Large intestine (tissue), 3 donors: ENCODE measurements around the gene VSIG4. TPM values are rescaled to one million over a fixed set of nuclear protein-coding genes. Genes with fewer than 3 reads are reported as not detected.

Experiments
- DNase-seq, 2 donors: peaks; one replicate each; pipeline versions ENCODE4 v3.0.0 to v3.0.0-alpha.2; 2013
- H3K27ac ChIP-seq: one replicate; pipeline ENCODE4 v1.5.1; 2013; ENCODE audit warnings: low read length
- H3K27me3 ChIP-seq: 2 replicates; pipeline ENCODE4 v1.6.1; 2013; ENCODE audit warnings: low read length; ENCODE audit not compliant: control insufficient read depth, insufficient read depth
- H3K36me3 ChIP-seq: 2 replicates; pipeline ENCODE4 v1.6.1; 2013; ENCODE audit warnings: low read length; ENCODE audit not compliant: control insufficient read depth, insufficient read depth
- H3K4me1 ChIP-seq: one replicate; pipeline ENCODE4 v1.6.1; 2013; ENCODE audit warnings: low read length; ENCODE audit not compliant: control insufficient read depth, insufficient read depth
- H3K4me3 ChIP-seq: one replicate; pipeline ENCODE4 v1.5.1; 2013; ENCODE audit warnings: low read length
- H3K9me3 ChIP-seq: one replicate; pipeline ENCODE4 v1.6.1; 2013; ENCODE audit warnings: mild to moderate bottlenecking, low read depth, low read length, moderate library complexity; ENCODE audit not compliant: control insufficient read depth
- WGBS: methylation state at CpG from one replicate; pipeline ENCODE4 v1.1.5; 2013; ENCODE audit warnings: low lambda C conversion rate; ENCODE audit not compliant: insufficient coverage; 5-methylcytosine and 5-hydroxymethylcytosine counted together
- polyA plus RNA-seq: library from polyadenylated mRNA; unstranded; fragments of 120-200 nt; gene quantifications from one replicate; pipeline ENCODE4 v1.2.1, GENCODE V29; 2013

Gene VSIG4
- polyA plus RNA-seq, 1 donor, result 8.4 TPM

DNA sequence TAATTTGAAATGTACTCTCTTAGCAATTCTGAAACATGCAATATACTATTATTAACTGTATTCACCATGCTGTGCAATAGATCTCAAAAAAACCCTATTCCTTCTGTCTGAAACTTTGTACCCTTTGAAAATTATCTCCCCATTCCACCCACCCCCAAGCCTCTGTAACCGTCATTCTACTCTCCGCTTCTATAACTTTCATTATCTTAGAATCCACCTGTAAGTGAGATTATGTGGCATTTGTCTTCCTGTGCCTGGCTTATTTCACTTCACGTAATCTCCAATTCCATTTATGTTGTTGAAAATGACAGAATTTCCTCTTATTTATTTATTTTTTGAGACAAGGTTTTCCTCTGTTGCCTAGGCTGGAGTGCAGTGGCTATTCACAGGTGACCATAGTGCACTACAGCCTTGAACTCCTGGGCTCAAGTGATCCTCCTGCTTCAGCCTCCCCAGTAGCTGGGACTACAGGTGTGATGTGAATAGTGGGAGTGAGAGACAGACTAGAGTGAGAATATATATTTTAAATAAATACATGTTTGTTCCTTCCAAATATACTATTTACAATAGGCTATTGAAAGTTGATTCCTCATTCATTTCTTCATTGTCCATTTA lies 30.5 kb downstream of the VSIG4 start:
- no peaks in the 10 kb centered on the region for H3K4me1 ChIP-seq
- H3K27ac ChIP-seq, result no peak overlapping the region
- H3K4me3 ChIP-seq, result no peak overlapping the region
- no CpG with 5 or more reads among the region's 3 CpGs for WGBS
- no peaks in the 10 kb centered on the region for H3K9me3 ChIP-seq
- no peaks in the 10 kb centered on the region for H3K36me3 ChIP-seq
- no peaks in the 10 kb centered on the region for H3K27me3 ChIP-seq
- DNase-seq, result no peak

DNA sequence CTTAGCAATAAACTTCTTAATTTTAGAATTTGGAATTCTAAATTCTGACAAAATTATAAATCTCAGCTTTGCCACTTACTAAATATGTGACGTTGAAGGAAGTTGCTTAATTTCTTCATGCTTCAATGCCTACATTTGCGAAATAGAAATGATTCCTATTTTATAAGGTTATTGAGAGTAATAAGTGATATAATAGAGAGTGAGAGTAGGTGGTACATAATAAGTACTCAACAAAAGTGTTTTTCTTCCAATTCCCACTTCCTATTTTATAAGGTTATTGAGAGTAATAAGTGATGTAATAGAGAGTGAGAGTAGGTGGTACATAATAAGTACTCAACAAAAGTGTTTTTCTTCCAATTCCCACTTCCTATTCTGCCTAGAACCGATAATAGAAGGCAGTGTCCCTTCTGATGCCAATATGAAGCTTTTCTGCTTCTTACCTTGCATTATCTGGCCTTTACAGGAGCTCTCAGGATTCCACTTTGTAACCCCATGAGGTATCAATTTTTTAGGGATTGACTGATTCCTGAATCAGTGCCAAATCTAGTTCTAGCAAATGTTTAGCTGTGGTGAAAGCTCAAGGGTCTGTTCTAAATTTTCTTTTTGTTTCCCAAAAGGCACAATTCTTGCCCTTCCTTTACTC lies 31.4 kb downstream of the VSIG4 start:
- Histone ChIP-seq H3K9me3 (no peaks in the 10 kb centered on the region), H3K27ac (no peak overlapping the region), H3K4me3 (no peak overlapping the region), H3K4me1 (no peaks in the 10 kb centered on the region), H3K36me3 (no peaks in the 10 kb centered on the region), H3K27me3 (no peaks in the 10 kb centered on the region)
- DNase-seq, result no peak
- WGBS, result no CpG with 5 or more reads among the region's 3 CpGs

DNA sequence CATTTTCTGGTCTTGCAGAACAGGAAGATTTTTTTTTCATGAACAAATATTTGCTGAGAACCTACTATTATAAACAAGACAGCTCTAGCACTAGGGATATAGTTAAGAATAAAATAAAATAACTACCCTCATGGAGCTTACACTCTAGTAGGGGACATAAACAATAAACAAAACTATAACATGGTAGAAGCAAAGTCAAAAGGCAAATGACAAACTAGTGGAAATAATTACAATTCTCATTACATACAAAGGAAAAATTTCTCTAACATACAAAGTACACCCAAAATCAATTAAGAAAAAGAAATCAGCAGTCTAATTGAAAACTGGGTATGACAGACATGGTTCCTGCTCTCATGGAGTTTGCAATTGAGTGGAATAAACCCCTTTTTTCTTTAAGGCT lies 32.0 kb downstream of the VSIG4 start:
- no peaks in the 10 kb centered on the region for H3K36me3 ChIP-seq
- DNase-seq, result no peak
- H3K27ac ChIP-seq, result no peak overlapping the region
- no peaks in the 10 kb centered on the region for H3K27me3 ChIP-seq
- H3K4me1 ChIP-seq, result no peaks in the 10 kb centered on the region
- H3K9me3 ChIP-seq, result no peaks in the 10 kb centered on the region
- H3K4me3 ChIP-seq, result no peak overlapping the region

DNA sequence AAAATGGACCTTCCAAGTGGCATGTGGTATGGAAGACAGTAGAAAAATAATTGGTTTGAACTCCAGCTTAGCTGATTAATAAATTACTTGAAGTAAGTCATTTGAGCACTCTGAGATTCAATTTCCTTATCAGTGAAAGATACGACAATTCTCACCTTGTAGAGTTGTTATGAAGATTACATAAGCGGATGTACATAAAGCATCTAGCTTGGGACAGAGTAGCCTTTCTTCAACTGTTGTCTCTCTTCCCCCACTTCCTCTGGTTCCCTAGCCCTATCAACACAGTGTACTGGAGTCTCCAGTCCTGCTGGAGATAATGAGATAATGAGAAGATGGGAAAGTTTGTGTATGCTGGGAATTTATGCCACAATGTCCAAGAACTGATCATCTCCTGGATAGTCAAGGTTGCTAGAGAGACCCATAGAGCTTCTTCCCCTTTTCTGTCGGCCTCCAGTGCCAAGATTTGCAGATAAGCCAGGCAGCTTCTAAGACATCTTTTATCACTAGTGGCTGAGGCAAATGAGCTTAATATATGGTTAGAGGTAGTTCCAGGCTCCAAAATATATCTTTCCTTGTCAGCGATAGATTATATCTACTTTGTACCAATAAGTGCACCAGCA lies 33.9 kb downstream of the VSIG4 start:
- H3K36me3 ChIP-seq, result no peaks in the 10 kb centered on the region
- DNase-seq, result no peak
- no peaks in the 10 kb centered on the region for H3K27me3 ChIP-seq
- no peak overlapping the region for H3K4me3 ChIP-seq
- H3K9me3 ChIP-seq, result no peaks in the 10 kb centered on the region
- H3K27ac ChIP-seq, result no peak overlapping the region
- H3K4me1 ChIP-seq, result no peaks in the 10 kb centered on the region
- no CpG with 5 or more reads among the region's 4 CpGs for WGBS

DNA sequence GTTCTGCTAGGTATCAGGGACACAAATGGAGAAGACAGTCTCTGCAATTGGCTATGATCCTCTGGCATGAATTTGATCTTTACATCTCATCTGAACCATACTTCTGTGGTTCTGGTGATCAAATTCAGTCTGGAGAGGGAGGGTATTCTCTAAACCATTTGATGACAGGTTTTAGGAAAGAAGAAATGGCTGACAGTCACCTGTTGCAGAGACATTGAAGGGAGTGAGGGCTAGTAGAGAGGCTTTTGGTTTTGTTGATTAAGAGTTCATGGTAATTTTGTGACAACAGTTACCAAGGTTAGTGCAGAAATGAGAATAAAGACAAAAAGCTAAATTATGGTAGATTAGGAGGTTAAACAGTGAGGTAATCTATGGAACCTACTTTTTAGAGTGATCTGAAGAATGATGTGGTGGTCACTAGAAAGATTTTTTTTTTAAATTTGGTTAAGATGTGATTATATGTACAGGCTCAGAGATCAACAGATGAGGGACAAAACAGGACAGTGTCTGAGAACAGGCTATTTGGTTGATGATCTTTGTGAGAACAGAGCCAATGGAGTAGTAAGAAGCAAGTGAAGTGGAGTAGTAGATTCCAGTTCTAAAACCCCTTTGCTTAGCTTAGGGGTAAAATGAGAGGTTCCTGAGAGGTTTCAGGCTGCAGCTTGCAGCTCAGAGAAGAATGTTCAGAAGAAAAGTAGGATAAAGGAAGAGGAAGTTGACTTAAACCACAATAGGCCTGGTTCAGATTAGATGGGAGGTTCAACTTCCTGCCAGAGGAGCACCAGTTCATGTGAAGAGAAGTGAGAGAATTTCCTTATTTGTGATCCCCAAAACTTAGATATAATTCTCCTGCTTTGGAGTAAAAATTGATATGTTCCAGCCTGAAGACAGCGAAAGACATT lies 34.7 kb downstream of the VSIG4 start:
- Histone ChIP-seq H3K9me3 (no peaks in the 10 kb centered on the region), H3K4me1 (no peaks in the 10 kb centered on the region), H3K36me3 (no peaks in the 10 kb centered on the region), H3K27ac (no peak overlapping the region), H3K27me3 (no peaks in the 10 kb centered on the region), H3K4me3 (no peak overlapping the region)
- no peak for DNase-seq
- no CpG with 5 or more reads among the region's 1 CpG for WGBS

DNA sequence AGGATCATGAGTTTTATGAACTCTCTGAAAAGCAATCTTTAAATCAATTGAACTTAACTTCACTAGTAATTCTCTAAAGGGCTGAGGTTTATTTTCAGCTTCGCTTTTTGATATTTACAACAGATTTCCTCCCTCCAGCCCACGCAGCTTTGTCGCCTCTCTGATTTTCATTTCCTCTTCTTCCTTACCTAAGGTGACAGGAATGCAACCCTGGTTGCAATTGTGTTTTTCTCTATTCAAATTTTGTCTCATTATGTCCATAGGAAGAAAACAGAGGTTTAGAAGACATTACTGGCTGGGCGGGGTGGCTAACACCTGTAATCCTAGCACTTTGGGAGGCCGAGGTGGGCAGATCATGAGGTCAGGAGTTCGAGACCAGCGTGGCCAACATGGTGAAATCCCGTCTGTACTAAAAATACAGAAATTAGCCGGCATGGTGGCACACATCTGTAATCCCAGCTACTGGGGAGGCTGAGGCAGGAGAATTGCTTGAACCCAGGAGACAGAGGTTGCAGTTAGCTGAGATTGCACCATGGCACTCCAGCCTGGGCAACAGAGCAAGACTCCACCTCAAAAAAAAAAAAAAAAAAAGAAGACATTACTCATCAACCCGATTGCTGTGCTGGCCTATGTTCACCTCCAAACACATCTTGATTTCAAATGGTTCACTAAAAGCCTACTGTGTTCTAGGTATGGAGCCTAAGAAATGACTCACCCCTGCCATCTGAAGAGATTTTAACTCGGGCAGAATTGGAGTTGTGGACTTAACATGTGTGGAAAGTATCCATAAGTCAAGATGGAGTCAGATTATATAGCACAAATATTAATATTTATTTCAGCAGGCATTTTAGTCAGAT lies 36.8 kb downstream of the VSIG4 start:
- H3K36me3 ChIP-seq, result no peaks in the 10 kb centered on the region
- no peak for DNase-seq
- H3K27me3 ChIP-seq, result no peaks in the 10 kb centered on the region
- H3K4me3 ChIP-seq, result no peak overlapping the region
- H3K27ac ChIP-seq, result no peak overlapping the region
- no peaks in the 10 kb centered on the region for H3K9me3 ChIP-seq
- H3K4me1 ChIP-seq, result no peaks in the 10 kb centered on the region
- 100% methylated on average over 1 of the region's 11 CpGs for WGBS

DNA sequence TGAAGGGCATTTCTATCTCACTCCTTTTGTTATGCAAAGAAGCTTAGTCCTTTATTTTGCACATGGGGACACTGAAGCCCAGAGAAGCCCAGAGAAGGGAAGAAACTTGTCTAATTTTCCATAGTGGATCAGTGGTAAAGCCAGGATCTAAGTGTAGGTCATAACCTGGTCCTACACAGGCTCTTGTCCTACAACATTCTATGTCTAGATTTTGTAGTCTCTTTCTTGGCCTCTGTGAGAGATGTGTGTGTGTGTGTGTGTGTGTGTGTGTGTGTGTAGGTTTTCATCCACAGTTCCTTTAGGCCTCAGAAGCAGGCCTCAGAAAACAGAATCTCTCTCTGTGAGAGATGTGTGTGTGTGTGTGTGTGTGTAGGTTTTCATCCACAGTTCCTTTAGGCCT lies 38.3 kb downstream of the VSIG4 start:
- H3K27ac ChIP-seq, result no peak overlapping the region
- no peak overlapping the region for H3K4me3 ChIP-seq
- no peaks in the 10 kb centered on the region for H3K9me3 ChIP-seq
- DNase-seq, result no peak
- H3K4me1 ChIP-seq, result no peaks in the 10 kb centered on the region
- H3K27me3 ChIP-seq, result no peaks in the 10 kb centered on the region
- H3K36me3 ChIP-seq, result no peaks in the 10 kb centered on the region

DNA sequence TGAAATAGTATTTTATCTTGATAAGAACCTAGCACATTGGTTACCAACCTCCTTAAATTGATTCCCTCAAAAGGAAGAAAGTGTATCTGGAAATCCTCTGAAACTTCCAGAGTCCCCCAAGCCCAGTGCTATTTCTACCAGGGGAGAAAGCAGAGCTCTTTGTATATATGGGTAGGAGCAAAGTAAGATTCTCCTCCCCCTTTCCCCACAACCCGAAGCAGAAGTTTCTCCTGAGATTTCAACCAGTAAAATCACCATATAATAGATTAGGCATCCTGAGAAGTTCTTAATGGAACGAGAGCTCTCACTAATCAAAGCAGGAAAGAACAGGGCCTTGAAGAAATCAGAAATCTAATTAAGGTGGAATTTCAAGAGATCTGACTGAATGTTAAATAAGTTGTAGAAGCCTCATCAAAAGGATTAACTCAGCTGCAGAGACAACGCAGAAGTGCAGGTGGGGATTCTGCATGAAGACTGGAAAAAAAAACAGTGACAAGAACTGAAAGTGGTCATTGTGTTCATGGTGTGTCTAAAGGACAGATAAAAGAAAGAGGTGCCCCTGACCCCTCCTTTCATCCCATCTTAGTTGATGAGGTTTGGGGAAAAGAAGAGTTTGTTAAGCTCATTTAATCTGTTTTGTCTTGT lies 39.1 kb downstream of the VSIG4 start:
- Histone ChIP-seq H3K27ac (no peak overlapping the region), H3K9me3 (no peaks in the 10 kb centered on the region), H3K27me3 (no peaks in the 10 kb centered on the region), H3K4me3 (no peak overlapping the region), H3K4me1 (no peaks in the 10 kb centered on the region), H3K36me3 (no peaks in the 10 kb centered on the region)
- WGBS, result no CpG with 5 or more reads among the region's 3 CpGs
- no peak for DNase-seq

DNA sequence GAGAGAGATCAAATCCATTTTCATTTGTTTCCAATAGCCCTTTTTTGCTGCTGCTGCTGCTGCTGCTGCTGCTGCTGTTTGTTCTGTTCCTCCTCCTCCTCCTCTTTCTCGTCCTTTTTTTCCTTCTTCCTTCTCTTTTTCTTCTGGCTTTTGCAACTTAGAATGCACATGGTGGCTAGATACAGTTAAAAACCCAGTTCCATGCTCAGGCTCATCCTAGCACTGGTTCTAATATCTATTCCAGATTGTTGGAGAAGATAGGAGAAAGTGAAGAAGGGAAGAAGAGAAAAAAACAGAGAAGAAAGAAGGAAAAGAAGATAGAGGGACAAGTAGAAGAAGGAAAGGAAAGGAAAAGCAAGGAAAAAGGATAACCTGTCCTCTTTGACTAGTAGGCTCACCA lies 39.7 kb downstream of the VSIG4 start:
- WGBS, result no CpG with 5 or more reads among the region's 1 CpG
- Histone ChIP-seq H3K36me3 (no peaks in the 10 kb centered on the region), H3K4me1 (no peaks in the 10 kb centered on the region), H3K4me3 (no peak overlapping the region), H3K27me3 (no peaks in the 10 kb centered on the region), H3K9me3 (no peaks in the 10 kb centered on the region), H3K27ac (no peak overlapping the region)
- DNase-seq, result no peak
